ENCODE data around the gene PRR23C.

DNA sequence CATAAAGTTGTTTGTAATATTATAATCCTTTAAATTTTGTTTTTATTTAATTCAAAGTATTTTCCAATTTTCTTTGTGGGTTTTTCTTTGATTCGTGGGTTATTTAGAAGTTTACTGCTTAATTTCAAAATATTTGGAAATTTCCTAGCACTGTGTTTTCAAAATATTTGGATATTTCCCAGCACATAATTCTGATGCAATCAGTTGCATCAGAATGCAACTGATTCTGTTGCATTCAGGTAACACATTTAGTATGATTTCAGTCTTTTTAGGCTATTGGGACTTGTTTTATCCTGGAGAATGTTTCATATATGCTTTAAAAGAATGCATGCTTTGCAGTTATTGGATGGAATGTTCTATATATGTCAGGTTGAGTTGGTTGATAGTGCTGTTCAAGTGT is 18.2 kb upstream of the PRR23C start:
- TF ChIP-seq, protein P1, sequence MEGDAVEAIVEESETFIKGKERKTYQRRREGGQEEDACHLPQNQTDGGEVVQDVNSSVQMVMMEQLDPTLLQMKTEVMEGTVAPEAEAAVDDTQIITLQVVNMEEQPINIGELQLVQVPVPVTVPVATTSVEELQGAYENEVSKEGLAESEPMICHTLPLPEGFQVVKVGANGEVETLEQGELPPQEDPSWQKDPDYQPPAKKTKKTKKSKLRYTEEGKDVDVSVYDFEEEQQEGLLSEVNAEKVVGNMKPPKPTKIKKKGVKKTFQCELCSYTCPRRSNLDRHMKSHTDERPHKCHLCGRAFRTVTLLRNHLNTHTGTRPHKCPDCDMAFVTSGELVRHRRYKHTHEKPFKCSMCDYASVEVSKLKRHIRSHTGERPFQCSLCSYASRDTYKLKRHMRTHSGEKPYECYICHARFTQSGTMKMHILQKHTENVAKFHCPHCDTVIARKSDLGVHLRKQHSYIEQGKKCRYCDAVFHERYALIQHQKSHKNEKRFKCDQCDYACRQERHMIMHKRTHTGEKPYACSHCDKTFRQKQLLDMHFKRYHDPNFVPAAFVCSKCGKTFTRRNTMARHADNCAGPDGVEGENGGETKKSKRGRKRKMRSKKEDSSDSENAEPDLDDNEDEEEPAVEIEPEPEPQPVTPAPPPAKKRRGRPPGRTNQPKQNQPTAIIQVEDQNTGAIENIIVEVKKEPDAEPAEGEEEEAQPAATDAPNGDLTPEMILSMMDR (IDR thresholded peaks at IDR 0.05), result no peak
- TF ChIP-seq POLR2A (IDR thresholded peaks at IDR 0.05), result no peak
